ENCODE measurements around the gene FLT3. TPM values are rescaled to one million over a fixed set of nuclear protein-coding genes. Genes with fewer than 3 reads are reported as not detected.
A peak's percentile ranks its signal among the peaks of the same experiment; 100 is the strongest.

FLT3 gene
- total RNA-seq, 1 donor from 2014 or later: 0.07 TPM

DNA sequence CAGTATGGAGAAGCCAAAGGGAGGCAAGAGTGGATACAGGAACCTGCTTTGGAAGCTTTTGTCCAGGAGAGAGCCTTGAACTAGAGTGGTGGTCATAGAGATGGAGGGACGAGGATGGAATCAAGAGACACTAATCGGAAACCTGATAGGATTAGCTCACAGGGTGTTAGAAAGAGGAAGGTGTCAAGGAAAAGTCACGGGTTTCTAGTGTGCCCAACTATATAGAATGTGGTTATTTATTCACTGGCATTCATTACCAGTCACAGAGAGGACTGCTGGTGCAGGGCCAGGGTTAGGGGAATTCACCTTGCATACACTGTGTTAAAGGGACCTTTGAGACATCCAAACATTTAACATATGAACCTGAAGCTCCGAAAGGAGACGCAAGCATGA is 68.5 kb downstream of the FLT3 start:
- Mint-ChIP-seq H3K36me3 (ENCODE audit: low read depth) (no peaks in the 10 kb centered on the region), H3K27me3 (no peaks in the 10 kb centered on the region), H3K9me3 (peaks cover 3% of the 10 kb centered on the region), H3K4me3 (no peak overlapping the region), H3K27ac (peak overlapping the region; percentile 78), H3K4me1 (peaks cover 59% of the 10 kb centered on the region)
- ChIA-PET CTCF (no interaction called here), POLR2A (interaction anchor here (0.6 to 2.2 kb wide), 3 partner anchors 25 to 852 kb away, joined by 4 to 6 read pairs (median 5); partner anchors contain the start of gene PAN3)
- ATAC-seq (ENCODE audit: low read depth) (peak; percentile 26), DNase-seq (no peak)
- no peak for TF ChIP-seq CTCF (IDR thresholded peaks at IDR 0.05)
- intact Hi-C loops (cut with micrococcal nuclease): loop anchor here (1.0 to 2.0 kb wide), 2 partner anchors 11 to 17 kb away; no protein-coding TSS in a partner anchor

GRCh38 chr13:28031220-28031895 is 69.0 kb downstream of the FLT3 start:
- peaks cover 3% of the 10 kb centered on the region for H3K9me3 Mint-ChIP-seq
- POLR2A ChIA-PET: interaction anchor here (1.6 to 2.2 kb wide), 2 partner anchors 25 to 108 kb away, joined by 5 to 6 read pairs; partner anchors contain the start of gene PAN3
- H3K36me3 Mint-ChIP-seq (ENCODE audit: low read depth): no peaks in the 10 kb centered on the region
- intact Hi-C loops (cut with micrococcal nuclease): loop anchor here (2.0 kb wide), 1 partner anchor 17 kb away; no protein-coding TSS in a partner anchor
- ATAC-seq (ENCODE audit: low read depth): peak; percentile 79
- DNase-seq: no peak
- no peak overlapping the region for H3K4me3 Mint-ChIP-seq
- CTCF ChIA-PET: no interaction called here
- no peak for TF ChIP-seq CTCF (IDR thresholded peaks at IDR 0.05)
- H3K27ac Mint-ChIP-seq: peak overlapping the region; percentile 78
- peaks cover 59% of the 10 kb centered on the region for H3K4me1 Mint-ChIP-seq
- H3K27me3 Mint-ChIP-seq: no peaks in the 10 kb centered on the region

DNA sequence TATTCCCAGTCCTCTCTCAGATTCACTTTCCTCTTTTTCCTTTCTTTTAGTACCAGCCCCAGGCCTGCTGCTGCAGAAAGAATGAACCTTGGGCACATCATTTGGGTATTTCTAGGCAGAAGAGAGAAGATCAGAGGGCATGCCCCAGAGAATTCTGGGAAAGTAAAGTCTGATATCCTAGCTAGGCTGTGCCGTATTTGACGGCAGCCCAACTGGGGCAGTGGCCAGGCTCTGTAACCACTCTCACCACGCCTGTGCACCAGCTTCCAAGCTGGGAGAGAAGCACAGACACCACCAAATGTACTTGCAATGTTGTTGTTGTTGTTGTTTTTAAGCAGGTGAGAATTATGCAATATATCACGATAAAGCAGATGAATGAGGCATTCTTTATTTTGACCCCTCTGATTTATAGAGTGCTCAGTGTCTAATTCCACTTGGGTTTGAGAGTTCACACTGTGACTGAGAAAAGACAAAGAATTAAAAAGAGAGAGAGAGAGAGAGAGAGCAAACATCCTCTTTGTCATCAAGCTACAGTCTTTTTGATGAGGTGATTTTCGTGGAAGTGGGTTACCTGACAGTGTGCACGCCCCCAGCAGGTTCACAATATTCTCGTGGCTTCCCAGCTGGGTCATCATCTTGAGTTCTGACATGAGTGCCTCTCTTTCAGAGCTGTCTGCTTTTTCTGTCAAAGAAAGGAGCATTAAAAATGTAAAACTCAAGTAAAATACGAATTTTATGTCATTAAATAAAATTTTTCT is 72.6 kb downstream of the FLT3 start:
- H3K9me3 Mint-ChIP-seq: peaks cover 3% of the 10 kb centered on the region
- TF ChIP-seq CTCF (IDR thresholded peaks at IDR 0.05): no peak
- ATAC-seq (ENCODE audit: low read depth) (no peak), DNase-seq (no peak)
- H3K27ac Mint-ChIP-seq: no peak overlapping the region
- H3K36me3 Mint-ChIP-seq (ENCODE audit: low read depth): no peaks in the 10 kb centered on the region
- CTCF ChIA-PET: interaction anchor here (0.6 kb wide), 1 partner anchor 1040 kb away, joined by 3 read pairs; no protein-coding TSS in a partner anchor
- POLR2A ChIA-PET: no interaction called here
- H3K4me1 Mint-ChIP-seq: peaks cover 30% of the 10 kb centered on the region
- intact Hi-C loops (cut with micrococcal nuclease): no loop called here
- no peak overlapping the region for H3K4me3 Mint-ChIP-seq
- no peaks in the 10 kb centered on the region for H3K27me3 Mint-ChIP-seq

GRCh38 chr13:28027071-28027470 is 73.3 kb downstream of the FLT3 start:
- no peak for TF ChIP-seq CTCF (IDR thresholded peaks at IDR 0.05)

GRCh38 chr13:28026508-28026907 is 73.9 kb downstream of the FLT3 start:
- TF ChIP-seq CTCF (IDR thresholded peaks at IDR 0.05): no peak
- ChIA-PET CTCF (no interaction called here), POLR2A (no interaction called here)
- DNase-seq: no peak
- no peak overlapping the region for H3K4me3 Mint-ChIP-seq
- H3K36me3 Mint-ChIP-seq (ENCODE audit: low read depth): no peaks in the 10 kb centered on the region
- no peak overlapping the region for H3K27ac Mint-ChIP-seq
- intact Hi-C loops (cut with micrococcal nuclease): no loop called here
- no peaks in the 10 kb centered on the region for H3K27me3 Mint-ChIP-seq
- H3K9me3 Mint-ChIP-seq: peaks cover 2% of the 10 kb centered on the region
- H3K4me1 Mint-ChIP-seq: peaks cover 17% of the 10 kb centered on the region
- no peak for ATAC-seq (ENCODE audit: low read depth)

More at GRCh38 chr13:28027071-28027470, 73.3 kb downstream of the FLT3 start:
- POLR2A ChIA-PET: no interaction called here
- H3K4me3 Mint-ChIP-seq: no peak overlapping the region
- intact Hi-C loops (cut with micrococcal nuclease): no loop called here
- no peak for ATAC-seq (ENCODE audit: low read depth)
- H3K36me3 Mint-ChIP-seq (ENCODE audit: low read depth): no peaks in the 10 kb centered on the region
- peaks cover 23% of the 10 kb centered on the region for H3K4me1 Mint-ChIP-seq
- no peak overlapping the region for H3K27ac Mint-ChIP-seq
- no peaks in the 10 kb centered on the region for H3K27me3 Mint-ChIP-seq
- CTCF ChIA-PET: no interaction called here
- no peak for DNase-seq
- H3K9me3 Mint-ChIP-seq: peaks cover 3% of the 10 kb centered on the region
